Stimulated activated CD8-positive, alpha-beta memory T cell treated with anti-CD3 and anti-CD28 coated beads, Interleukin-2, amount 100 ng/mL, for 1 hour (primary cell): ENCODE data around the gene CLCN4.
A peak's percentile ranks its signal among the peaks of the same experiment; 100 is the strongest.

Source experiments
- DNase-seq, 2 donors: peaks; one replicate each; pipeline ENCODE4 v3.0.0-alpha.2; 2020; ENCODE audit warnings: low read depth in 2 of 2

CLCN4 gene

DNA sequence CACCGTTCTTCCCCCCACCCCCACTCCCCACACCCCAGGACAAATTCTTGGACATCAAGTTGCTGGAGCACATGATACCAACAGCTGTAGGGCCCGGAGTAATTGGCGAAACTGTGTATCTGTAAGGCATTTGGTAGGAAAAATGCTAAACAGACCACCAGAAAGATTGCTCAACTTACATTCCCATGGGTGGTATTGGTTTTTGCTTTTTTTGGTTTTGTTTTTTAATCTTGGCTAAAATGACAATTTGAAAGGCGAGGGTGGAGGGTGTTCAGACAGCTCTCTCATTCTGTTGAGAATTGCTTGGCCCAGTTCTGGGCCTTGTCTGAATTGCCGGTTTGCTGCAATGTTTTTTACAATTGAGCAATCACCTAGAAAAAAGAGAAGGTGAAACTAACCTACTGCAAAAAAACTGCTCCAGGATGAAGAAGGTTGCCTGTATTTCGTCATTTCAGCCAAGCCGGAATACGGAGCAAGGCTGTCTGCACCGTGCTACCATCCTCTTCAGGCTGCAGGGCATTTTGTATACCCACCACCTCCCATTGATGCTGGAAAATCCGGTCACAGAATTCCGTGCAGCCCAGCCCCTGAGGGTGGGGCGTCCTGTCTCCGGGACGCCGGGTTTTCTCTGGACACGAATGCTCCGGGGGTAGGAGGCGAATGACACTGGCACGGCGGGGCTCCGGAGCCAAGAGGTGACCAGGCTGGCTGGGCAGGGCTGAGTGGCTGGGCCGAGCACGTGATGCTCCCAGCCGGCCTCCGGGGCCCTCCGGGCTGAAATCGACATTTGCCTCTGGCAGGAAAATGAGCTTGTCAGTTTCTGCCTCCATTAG lies at the start of gene CLCN4:
CLCN4 (plus strand) TSS at position 777 of the 833 bp plus-strand sequence. CDS start 28,058 bp downstream, outside the sequence.
- no peak for DNase-seq

DNA sequence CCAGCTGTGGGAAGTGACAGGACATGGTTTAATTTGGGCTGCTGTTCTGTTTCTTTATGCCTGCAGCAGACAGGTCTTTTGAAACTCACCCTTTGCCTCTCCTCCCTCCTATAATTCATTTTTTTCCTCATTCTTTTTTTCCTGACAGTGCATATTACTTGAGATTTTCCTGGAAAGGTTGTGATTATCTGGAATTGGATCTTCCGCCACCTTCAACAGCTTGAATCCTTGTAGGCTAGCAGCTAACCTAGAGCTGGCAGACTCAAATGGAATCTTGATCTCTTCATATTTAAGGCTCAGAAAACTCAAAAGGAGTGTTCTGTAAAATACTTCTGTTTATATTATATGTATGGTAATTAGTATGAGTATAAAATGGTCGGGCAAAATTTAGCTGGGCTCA lies 49.3 kb upstream of the CLCN4 start:
- no peak for DNase-seq

GRCh38 chrX:10108288-10108687 lies 48.5 kb upstream of the CLCN4 start:
- no peak for DNase-seq

DNA sequence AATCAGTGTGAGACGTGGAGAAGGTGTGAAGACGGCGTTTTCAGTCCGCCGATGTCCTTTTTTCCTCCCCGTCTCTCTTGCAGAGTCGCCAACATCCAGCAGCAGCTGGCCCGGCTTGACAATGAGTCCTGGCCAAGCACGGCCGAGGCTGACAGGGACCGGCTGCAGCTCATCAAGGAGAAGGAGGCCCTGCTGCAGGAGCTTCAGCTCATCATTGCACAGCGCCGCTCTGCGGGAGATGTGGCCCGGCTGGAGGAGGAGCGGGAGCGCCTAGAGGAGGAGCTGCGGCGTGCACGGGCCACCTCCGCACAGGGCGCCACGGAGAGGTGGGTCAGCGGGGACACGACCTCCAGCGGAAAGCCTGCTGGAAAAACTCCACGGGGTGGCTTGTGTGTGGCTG lies 47.1 kb upstream of the CLCN4 start:
- no peak for DNase-seq

DNA sequence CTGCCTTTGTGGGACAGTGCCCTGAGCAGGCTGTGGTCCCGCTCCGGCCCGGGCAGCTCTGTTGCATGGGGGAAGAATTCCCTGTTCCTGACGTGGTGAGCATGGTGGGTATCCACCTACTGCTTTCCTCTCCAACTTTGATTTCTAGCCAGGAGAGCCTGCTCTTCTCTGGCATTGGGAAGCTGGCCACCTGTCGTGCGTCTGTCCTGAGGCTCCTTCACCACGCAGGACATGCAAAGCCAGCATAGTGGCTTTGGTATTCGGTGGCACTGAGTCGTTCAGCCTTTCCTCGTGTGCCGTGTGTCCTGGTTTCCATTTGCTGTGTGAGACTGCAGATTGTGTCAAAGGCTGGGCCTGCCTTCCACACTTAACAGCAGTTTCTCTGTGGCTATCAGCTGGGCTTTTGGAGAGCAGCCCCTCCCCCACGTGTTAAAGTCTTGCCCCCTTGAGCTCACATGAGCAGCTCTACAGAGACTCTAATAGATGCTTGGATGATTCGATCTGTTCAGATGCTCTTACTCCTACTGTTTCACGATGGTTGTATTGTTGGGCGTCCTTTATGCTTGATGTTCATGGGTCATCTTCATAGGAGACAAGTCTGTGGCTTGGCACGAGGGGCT lies 46.3 kb upstream of the CLCN4 start:
- DNase-seq: no peak

DNA sequence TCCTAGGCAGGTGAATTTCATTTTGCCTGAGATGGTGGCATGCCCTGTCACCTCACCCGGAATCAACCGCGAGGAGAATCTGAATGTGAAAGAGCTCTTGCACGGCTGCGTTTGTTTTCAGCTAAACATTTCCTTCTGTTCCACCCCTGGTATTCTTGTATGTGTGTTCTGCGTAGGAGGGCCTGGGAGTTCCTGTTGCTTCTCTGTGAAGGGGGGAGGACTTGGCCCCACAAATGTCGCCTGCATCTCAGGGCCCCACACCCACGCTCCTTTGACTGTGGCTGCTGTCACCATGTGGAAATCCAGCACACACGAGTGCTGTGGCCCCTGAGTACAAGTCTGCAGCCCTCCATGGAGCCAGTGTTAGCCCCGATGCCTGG lies 45.8 kb upstream of the CLCN4 start:
- DNase-seq: peak in 1 of 2 donors; percentile 4

DNA sequence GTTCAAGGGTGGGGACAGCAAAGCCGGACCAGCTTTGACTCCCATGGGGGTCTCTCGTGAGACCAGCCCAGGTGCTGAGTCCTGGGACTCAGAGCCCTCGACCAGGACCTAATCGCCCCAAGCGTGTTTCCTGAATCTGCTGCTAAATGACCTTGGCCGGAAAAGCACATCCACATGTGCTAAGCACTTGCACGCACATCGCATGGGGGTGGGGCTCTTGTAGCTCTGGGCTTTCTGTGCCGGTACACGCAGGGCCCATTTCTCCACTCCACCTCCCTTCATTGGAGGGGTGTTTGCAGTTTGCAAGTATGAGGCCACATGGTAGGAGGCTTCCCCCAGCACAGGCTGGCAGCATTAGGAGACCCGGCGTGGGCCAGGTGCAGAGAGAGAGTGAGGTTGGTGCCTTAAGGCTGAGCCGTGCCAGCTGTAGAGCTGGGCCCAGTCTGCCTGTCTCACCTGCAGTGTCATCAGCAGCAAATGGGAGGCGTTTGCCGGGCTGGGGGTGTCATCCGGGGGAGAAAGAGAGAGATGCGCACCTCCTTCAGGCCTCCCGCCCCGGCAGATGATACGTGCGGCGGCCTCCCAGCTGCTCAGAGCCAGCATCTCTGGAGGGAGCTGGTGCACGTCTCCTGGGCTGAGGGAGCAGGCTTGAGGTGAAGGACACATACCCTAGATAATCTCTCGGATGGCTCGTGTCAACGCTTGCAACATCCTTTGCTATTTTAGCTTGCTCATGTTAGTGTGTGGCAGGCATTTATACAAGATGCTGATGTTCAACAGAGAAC lies 45.2 kb upstream of the CLCN4 start:
- DNase-seq: peak in 1 of 2 donors; percentile 21

GRCh38 chrX:10112510-10112909 lies 44.3 kb upstream of the CLCN4 start:
- no peak for DNase-seq

DNA sequence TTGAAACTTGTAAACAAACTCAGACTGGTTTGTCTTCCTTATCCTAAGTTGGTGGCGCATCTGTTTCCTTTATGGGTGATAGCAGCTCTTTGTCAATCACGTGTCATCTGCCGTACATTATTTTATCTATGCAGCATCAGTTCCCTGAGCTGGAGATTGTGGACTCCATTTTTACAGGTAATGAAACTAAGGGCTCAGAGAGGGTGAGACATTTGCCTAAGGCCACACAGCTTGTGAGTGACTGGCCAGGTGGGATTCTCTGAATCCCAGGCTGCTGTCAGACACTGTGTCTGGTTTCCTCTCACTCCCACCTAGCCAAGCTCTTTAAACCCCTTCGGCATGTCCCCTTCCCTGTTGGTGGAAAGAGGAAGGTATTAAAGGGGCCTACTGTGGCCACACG lies 41.7 kb upstream of the CLCN4 start:
- no peak for DNase-seq

GRCh38 chrX:10117301-10117700 lies 39.5 kb upstream of the CLCN4 start:
- DNase-seq: no peak

- no peak for DNase-seq
These were observed 38.9 kb upstream of the CLCN4 start for GRCh38 chrX:10117864-10118377.

DNA sequence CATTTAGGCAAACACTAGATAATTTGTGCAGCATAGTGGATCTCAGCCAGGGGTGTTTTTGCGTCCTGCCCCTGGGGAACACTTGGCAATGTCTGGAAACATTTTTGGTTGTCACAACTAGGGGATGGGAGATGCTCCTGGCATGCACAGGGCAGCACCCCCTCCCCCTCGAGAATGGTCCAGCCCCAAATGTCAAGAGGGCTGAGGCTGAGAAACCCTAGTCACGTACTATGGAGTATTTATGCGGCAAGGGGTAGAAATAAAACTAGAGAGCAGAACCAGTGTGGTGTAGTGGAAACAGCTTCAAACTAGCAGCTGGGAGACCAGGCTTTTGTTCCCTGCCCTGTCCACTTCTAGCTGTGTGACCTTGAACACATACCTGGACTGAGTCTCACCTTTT lies 38.2 kb upstream of the CLCN4 start:
- no peak for DNase-seq

- DNase-seq: peak; percentile 38 to 63
These were observed 37.3 kb upstream of the CLCN4 start for GRCh38 chrX:10119399-10119990.

DNA sequence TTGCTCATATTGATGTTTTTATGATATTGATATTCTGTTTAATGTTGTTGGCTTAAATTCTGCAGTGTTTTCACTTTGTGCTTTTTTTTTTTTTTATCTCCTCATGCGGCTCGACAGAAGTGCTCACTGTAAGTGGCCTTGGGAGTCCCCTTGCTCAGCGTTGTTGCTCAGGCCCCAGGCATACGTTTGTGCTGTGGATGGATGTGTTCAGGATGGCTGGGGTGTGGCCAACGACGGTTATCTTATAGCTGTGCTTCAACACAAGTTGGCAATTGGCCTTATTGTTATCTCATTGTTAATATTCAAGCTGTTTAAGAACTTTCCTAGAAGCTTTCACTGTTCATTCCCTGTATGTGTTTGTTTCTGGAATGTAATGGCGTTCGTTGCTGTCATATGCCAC lies 36.4 kb upstream of the CLCN4 start:
- DNase-seq: no peak

DNA sequence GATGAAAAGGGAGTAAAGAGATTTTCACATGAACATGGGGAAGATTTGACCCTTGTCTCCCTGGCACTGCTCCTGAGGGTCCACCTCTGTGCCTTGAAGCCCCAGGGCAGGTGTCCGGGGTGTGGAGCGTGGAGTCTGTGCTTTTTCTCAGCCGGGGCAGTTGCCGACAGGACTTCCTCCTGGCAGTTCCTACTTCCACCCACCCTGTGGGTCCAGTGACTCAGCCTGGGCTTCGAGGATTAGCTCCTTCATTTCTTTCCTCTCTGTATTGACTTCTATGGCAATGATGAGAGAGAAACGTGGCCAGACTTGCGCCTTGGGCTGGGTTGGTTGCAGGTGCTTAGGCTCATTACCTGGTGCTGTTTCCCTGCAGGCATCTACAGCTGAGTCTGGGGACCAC lies 35.9 kb upstream of the CLCN4 start:
- DNase-seq: no peak

DNA sequence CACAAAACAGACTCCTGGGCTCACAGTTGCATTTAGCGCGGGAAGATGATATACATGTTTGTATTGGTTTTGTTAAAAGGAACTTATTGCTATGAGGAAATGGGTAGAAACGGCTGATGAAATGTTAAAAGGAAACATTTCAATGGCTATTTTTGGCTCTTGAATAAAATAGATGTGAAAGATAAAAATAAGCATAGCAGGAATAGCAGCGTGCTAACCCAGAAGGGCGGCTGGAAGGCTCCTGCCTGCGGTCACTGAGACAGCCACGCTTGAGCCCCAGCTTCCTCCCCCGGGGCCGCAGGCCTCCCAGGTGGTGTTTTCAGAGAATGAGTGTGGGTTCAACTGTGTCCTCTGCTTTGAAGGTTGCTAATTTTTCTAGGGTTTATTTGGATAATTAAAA lies 35.0 kb upstream of the CLCN4 start:
- no peak for DNase-seq

DNA sequence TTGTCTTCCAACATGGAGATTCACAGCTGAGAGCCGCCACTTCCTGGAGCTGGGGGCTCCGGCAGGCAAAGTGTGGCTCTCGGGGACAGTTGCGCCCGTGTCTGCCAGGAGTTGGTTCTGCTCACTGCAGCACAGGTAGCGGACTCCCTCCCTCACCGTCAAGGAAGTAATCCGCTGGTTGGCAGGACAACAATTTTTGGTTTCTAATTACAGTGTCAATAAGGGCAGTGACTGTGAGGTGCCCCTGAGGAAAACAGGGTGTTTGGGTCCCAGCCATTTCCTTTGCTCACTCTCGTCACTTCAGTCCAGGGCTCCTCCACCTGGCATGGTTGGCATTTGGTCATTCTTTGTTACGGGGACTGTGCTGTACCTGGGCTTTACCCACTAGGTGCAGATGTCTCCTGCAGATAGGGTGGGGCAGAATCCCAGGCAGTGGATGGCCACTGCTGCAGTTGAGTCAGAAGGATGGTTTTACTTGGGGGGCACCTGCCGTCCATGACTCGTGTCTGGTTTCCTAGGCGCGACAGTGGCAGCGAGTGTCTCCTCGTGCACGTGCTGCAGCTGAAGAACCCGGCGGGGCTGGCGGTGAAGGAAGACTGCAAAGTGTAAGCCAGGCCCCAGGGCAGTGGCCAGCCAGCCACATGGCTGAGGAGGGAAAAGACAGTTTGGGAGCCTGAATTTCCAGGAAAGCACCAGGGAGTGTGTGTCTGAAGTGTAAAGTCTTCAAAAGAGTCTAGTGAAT lies 32.1 kb upstream of the CLCN4 start:
- no peak for DNase-seq

DNA sequence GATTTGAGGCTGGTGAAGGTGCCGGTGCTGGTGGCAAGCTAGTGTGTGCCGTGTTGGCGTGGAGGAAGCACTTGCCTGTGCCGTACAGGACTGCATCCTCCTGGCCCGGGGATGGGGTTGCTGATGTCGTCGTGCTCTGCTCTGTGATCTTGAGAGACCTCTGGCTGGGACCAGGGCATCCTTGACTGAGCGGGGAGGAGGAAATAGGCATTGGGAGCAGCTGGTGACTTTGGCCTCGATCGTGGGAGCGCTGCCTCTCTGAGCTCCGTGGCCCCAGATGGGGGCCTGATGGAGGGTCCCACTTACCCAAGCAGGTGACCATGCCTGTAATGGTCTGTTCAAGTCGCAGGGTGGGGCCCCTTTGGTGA lies 31.5 kb upstream of the CLCN4 start:
- no peak for DNase-seq

GRCh38 chrX:10126044-10126443 lies 30.7 kb upstream of the CLCN4 start:
- no peak for DNase-seq

DNA sequence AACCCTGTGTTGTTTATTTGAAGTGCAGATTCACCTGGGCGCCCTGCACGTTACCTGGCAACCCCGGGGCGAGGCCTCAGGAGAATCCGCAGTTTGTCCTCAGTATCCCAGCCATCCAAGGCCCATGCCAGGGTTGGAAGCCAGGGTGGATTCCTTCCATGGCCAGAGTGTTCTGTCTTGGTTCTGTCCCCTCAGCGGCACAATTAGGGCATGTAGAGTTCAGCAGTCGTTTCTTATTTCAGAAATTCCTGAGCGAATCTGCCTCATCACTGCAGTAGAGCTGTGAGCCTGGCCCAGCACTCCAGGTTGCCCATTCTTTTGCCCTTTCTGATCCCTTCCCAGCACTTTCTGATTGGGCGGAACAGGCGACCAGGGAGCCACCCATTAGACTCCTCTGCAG lies 29.9 kb upstream of the CLCN4 start:
- DNase-seq: no peak

DNA sequence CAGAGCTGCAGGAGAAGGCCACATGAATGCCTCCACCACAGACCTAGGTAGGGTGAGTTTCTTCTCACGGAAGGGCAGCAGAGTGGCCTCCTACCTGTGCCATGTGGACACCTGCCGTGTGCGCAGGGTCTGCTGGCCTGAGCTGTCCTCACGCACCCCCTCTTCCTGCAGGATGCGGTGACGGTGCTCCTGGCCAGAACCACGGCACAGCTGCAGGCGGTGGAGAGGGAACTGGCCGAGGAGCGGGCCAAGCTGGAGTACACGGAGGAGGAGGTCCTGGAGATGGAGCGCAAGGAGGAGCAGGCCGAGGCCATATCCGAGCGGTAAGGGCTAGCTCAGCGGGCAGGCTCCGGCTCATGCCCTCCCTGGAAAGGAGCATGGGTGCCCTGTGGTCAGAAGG lies 28.4 kb upstream of the CLCN4 start:
- no peak for DNase-seq
